ENCODE data around the gene VPREB3.

DNA sequence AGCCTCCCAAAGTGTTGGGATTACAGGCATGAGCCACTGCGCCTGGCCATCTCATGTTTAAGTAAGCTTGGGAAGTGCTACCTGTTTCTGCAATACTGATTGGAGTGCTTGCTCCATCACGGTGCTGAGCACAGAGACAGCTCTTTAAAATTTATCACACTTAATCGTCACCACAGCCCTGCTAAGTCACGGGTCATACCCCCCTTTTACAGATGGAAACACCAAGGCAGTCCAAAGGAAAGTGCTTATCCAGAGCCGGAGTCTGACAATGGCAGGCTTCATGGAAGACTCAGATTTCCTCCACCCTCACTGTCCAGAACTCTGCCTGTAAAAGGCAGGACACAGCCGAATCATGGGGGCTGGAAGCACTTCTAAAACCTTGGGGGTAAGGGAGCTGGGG lies 5.8 kb upstream of the VPREB3 start:
- TF ChIP-seq, protein P1, sequence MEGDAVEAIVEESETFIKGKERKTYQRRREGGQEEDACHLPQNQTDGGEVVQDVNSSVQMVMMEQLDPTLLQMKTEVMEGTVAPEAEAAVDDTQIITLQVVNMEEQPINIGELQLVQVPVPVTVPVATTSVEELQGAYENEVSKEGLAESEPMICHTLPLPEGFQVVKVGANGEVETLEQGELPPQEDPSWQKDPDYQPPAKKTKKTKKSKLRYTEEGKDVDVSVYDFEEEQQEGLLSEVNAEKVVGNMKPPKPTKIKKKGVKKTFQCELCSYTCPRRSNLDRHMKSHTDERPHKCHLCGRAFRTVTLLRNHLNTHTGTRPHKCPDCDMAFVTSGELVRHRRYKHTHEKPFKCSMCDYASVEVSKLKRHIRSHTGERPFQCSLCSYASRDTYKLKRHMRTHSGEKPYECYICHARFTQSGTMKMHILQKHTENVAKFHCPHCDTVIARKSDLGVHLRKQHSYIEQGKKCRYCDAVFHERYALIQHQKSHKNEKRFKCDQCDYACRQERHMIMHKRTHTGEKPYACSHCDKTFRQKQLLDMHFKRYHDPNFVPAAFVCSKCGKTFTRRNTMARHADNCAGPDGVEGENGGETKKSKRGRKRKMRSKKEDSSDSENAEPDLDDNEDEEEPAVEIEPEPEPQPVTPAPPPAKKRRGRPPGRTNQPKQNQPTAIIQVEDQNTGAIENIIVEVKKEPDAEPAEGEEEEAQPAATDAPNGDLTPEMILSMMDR (IDR thresholded peaks at IDR 0.05), result no peak
- TF ChIP-seq POLR2A (IDR thresholded peaks at IDR 0.05), result no peak
